Esophagus squamous epithelium (tissue), 4 donors: ENCODE results near the gene SPRY2.

Source experiments
- CTCF ChIP-seq, 6 experiments: fragments of 450-650 bp in 4 of 6; fragments of 200-600 bp in 2 of 6; sonication (generic) in 2 of 6; IDR thresholded peaks; one replicate each; pipeline ENCODE4 v1.5.1; 2016 to 2019; ENCODE audit warnings: antibody characterized with exemption in 6 of 6, mild to moderate bottlenecking in 4 of 6, moderate library complexity in 4 of 6
- POLR2A ChIP-seq, 4 donors: fragments of 450-650 bp; IDR thresholded peaks; one replicate each; pipeline ENCODE4 v1.6.1; 2017; ENCODE audit warnings: antibody characterized with exemption in 4 of 4, mild to moderate bottlenecking in 4 of 4, moderate library complexity in 3 of 4

GRCh38 chr13:80359778-80360452, 19.0 kb upstream of the SPRY2 start:
- TF ChIP-seq CTCF (IDR thresholded peaks at IDR 0.05) (no peak), POLR2A (IDR thresholded peaks at IDR 0.05) (no peak)
